Muscle of leg (tissue), 11 donors: ENCODE results near the gene TBX21. TPM values are rescaled to one million over a fixed set of nuclear protein-coding genes. Genes with fewer than 3 reads are reported as not detected.

Experiments
- DNase-seq: peaks from one replicate; pipeline ENCODE4 v3.0.0; 2013
- H3K27ac ChIP-seq: one replicate; pipeline ENCODE4 v1.5.1; 2013; ENCODE audit warnings: mild to moderate bottlenecking, low read length, control low read depth
- H3K27me3 ChIP-seq: one replicate; pipeline ENCODE4 v1.6.1; 2013; ENCODE audit warnings: low read length; ENCODE audit not compliant: control insufficient read depth, insufficient read depth
- H3K36me3 ChIP-seq: one replicate; pipeline ENCODE4 v1.6.1; 2013; ENCODE audit warnings: low read length; ENCODE audit not compliant: control insufficient read depth, insufficient read depth
- H3K4me1 ChIP-seq: one replicate; pipeline ENCODE4 v1.6.1; 2013; ENCODE audit warnings: low read length; ENCODE audit not compliant: control insufficient read depth, insufficient read depth
- H3K4me3 ChIP-seq: one replicate; pipeline ENCODE4 v1.5.1; 2013; ENCODE audit warnings: low read length, control low read depth
- H3K9me3 ChIP-seq: replicated peaks from 2 replicates; pipeline ENCODE4 v1.6.1; 2013; ENCODE audit warnings: low read depth, low read length; ENCODE audit not compliant: control insufficient read depth
- WGBS: methylation state at CpG from one replicate; pipeline ENCODE4 v1.1.5; 2013; ENCODE audit warnings: missing lambda C conversion rate; ENCODE audit not compliant: insufficient coverage; 5-methylcytosine and 5-hydroxymethylcytosine counted together
- polyA plus RNA-seq, 8 donors: library from polyadenylated mRNA; unstranded; fragments of 120-200 nt; gene quantifications; one replicate each; pipeline versions ENCODE4 v1.2.1 to v1.2.3, GENCODE V29; 2013; ENCODE audit warnings: inconsistent platforms in 1 of 8, low replicate concordance in 1 of 8; ENCODE audit not compliant: insufficient read length in 8 of 8, insufficient read depth in 1 of 8
- total RNA-seq: library from RNA; stranded (reverse); fragments of 120-200 nt; gene quantifications from one replicate; pipeline ENCODE4 v1.2.4, GENCODE V29; 2013

The TBX21 gene
- total and polyA plus RNA-seq, 9 donors: 0.09 to 0.34 (median 0.17) TPM

DNA sequence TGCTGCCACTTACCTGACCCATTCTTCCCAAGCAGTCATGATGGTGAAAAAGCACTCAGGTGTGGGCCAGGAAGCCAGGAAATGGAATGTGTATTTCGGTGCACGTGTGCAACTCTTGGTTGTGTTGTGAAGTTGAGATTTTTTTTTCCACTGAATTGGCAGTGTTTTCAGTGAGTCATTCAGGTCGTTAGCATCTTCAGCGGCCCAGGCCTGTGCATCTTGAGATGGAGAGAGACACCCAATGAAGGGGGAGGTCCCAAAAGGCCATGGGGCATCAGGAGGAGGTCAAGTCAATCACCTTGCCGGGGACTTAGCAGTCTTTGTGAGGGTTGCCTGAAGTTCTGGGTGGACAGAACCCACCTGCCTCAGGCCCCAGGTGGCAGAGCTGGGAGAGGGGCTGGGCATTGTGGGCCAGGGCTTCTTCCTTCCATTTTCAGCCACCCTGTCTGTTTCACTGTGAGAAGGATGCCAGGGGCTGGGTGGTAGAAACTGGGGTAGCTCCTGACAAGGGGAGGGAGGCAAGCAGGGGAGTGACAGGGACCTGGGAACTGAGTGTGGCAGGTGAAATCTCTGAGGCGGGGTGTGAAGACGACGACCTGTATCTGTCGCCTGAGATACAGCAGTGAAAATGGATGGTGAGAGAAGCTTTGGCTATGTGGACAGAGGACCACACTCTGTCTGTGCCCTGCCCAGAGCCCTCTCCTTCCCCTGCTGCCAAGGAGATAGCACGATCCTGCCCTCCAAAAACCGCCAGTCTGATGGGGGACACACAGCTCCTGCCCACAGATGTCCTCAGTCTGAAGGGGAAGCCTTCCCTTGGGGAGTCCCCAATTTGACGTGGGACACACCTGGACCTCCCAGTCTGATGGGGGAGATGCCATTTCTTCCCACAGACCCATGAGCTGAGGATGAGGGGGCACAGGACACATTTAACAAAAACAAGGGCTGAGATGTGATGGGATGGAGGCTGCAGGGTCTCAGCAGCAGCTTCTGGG lies 27.2 kb upstream of the TBX21 start:
- Histone ChIP-seq H3K27ac (no peak overlapping the region), H3K36me3 (peaks cover 42% of the 10 kb centered on the region), H3K4me3 (no peak overlapping the region), H3K27me3 (no peaks in the 10 kb centered on the region), H3K4me1 (peaks cover 53% of the 10 kb centered on the region), H3K9me3 (no peaks in the 10 kb centered on the region)
- WGBS: 75% methylated on average over 8 of the region's 12 CpGs
- no peak for DNase-seq

DNA sequence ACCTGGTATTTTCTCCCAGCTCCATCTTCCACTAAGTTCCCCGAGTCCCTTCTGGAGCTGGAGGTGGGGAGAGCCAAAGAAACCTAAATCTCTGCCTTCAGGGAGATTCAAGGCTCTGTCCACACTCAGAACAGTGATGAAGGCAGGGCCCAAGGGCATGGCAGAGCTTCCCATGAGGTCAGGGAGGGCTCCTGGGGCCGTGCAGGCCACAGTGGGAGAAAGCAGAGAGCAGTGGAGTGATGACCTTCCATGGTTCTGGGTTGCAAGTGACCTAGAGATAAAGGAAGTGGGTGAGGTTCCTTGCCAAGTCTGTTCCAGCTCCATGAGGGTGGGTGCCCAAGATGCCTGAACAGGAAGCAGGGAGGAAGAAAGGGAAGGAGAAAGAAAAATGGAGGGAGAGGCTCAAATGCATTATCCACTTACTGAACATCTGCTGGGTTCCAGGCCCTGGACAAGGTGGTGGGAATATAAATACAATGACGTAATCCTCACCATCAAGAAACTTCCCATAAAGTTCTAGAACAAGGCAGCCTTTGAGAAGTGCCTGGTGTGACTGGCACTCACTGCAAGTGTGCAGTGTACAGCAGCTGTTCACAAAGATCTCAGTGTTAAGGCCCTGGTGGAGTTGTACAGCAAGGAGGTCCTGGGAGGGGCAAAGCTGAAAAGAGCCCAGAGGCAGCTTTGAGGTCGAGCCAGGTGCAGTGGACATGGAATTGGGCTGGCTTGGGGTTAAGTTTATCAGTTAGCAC lies 25.8 kb upstream of the TBX21 start:
- WGBS: 14% methylated on average over 1 of the region's 4 CpGs
- DNase-seq: peak; percentile 68
- Histone ChIP-seq H3K36me3 (peaks cover 39% of the 10 kb centered on the region), H3K4me3 (no peak overlapping the region), H3K27me3 (no peaks in the 10 kb centered on the region), H3K4me1 (peaks cover 46% of the 10 kb centered on the region), H3K27ac (peak overlapping the region; percentile 76), H3K9me3 (no peaks in the 10 kb centered on the region)

DNA sequence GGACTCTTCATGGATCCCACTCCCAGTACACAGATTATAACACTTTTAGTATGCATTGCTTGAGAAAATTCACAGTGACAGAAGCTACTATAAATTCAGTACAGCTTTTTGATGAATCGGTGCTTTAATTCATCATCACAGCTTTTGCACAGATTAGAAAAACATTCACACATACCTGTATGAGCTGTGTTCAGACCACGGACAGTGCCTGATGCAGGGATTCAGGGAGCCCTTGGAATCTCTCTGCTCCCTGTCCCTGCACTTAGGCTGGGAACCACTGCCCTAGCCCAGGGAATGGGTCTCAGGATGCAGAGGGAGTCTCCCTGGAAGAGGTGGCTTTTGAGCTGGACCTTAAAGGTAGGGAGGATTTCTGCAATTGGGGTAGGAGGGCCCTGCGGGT lies 25.2 kb upstream of the TBX21 start:
- DNase-seq: no peak
- Histone ChIP-seq H3K4me1 (peaks cover 46% of the 10 kb centered on the region), H3K9me3 (no peaks in the 10 kb centered on the region), H3K36me3 (peaks cover 39% of the 10 kb centered on the region), H3K27me3 (no peaks in the 10 kb centered on the region), H3K4me3 (no peak overlapping the region), H3K27ac (peak overlapping the region; percentile 67)
- WGBS: 70% methylated on average over 2 of the region's 3 CpGs

DNA sequence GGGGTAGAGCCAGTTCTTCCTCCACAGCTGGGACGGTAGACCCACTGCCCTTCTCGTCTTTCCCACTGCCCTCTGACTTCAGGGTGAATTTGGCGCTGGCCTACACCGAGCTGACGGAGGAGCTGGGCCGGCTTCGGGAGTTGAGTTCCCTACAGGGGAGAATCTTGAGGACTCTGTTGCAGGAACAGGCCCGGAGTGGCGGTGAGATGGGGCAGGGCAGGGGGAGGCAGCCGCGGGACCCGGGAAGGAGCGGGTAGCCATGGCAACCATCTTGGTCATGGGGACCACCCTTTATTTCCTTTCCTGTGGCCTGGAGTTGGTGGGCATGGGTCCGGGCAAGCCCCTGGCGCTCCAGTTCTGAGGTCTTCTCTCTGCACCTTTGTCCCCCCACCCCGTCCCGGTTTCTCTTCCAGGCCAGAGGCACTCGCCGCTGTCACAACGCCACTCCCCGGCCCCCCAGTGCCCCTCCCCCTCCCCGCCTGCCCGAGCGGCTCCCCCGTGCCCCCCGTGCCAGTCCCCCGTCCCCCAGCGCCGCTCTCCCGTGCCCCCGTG lies 24.6 kb upstream of the TBX21 start:
- H3K9me3 ChIP-seq: no peaks in the 10 kb centered on the region
- H3K27ac ChIP-seq: peak overlapping the region; percentile 47
- no peak for DNase-seq
- peaks cover 5% of the 10 kb centered on the region for H3K27me3 ChIP-seq
- peaks cover 48% of the 10 kb centered on the region for H3K4me1 ChIP-seq
- H3K4me3 ChIP-seq: peak overlapping the region; percentile 22
- 40% methylated on average over 17 of the region's 31 CpGs for WGBS
- H3K36me3 ChIP-seq: peaks cover 37% of the 10 kb centered on the region

DNA sequence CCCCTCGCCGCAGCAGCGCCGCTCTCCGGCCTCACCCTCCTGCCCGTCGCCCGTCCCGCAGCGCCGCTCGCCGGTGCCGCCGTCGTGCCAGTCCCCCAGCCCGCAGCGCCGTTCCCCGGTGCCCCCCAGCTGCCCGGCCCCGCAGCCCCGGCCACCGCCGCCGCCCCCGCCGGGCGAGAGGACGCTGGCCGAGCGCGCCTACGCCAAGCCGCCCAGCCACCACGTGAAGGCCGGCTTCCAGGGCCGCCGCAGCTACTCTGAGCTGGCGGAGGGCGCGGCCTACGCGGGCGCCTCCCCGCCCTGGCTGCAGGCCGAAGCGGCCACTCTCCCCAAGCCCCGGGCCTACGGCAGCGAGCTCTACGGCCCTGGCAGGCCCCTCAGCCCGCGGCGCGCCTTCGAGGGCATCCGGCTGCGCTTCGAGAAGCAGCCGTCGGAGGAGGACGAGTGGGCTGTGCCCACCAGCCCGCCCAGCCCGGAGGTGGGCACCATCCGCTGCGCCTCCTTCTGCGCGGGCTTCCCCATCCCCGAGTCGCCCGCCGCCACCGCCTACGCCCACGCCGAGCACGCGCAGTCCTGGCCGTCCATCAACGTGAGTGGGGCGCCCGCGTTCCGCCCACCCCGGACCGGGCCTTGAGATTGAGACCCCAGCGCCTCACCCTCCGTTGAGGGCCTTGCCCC lies 24.0 kb upstream of the TBX21 start:
- Histone ChIP-seq H3K27ac (no peak overlapping the region), H3K4me3 (no peak overlapping the region), H3K36me3 (peaks cover 31% of the 10 kb centered on the region), H3K27me3 (peaks cover 9% of the 10 kb centered on the region), H3K4me1 (peaks cover 48% of the 10 kb centered on the region), H3K9me3 (no peaks in the 10 kb centered on the region)
- 44% methylated on average over 89 of the region's 89 CpGs for WGBS
- DNase-seq: peak; percentile 60

DNA sequence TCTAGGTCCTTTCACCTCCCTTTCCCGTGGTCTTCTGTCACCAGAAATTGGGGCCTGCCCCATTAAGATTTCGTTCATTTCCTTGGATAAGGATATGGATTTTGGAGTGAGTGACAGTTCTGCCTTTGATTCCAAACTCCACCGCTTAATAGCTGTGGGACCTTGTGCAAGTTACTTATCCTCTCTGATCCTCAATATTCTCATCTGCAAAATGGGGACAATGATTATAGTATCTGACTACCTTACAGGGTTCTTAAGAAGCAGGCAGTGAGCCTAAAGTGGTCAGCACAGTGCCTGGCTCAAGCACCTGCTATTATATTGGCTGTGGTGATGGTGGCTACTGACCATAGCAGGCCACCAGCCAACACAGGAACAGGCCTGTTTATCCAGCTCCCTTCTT lies 23.4 kb upstream of the TBX21 start:
- H3K4me3 ChIP-seq: no peak overlapping the region
- WGBS: 100% methylated on average over 1 of the region's 3 CpGs
- DNase-seq: no peak

DNA sequence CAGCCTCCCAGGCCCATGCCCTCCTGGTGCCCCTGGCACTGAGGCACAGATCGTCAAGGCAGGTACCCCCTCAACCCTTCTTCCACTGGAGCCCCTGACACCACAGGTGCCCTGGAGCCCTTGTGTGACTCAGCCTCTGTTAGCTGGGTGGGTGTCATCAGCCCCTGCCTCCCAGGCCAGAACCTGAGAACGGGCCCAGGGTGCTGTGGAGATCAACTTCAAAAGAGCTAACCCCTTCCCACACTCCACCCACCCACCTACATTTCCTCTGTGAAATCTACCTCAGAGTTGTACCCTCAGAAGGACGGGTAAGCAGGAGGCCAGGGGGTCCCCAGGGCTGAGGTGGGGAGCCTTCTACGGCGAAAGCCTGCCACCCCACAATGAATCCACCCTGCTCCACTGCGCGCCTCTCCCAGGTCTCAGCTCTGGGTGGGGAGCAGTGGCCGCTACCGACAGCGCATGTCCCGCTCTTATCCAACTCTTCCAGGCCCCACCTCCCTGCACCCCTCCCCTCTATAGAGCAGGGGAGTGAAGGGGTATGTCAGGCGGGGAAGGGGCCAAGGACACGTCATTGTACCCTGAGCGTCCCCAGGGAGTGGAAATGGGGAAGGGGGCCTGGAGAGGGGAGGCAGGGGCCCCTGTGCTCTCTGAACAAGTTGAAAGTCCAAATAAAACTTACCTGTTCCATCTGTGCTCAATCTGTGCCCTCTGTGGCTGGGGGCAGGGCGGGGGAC lies 21.5 kb upstream of the TBX21 start:
- no peak for DNase-seq
- Histone ChIP-seq H3K9me3 (no peaks in the 10 kb centered on the region), H3K27ac (no peak overlapping the region), H3K27me3 (peaks cover 16% of the 10 kb centered on the region), H3K36me3 (peaks cover 20% of the 10 kb centered on the region), H3K4me1 (peaks cover 23% of the 10 kb centered on the region), H3K4me3 (no peak overlapping the region)
- 66% methylated on average over 5 of the region's 15 CpGs for WGBS

More for the DNA sequence above, 23.4 kb upstream of the TBX21 start:
- no peaks in the 10 kb centered on the region for H3K9me3 ChIP-seq
- H3K27ac ChIP-seq: no peak overlapping the region
- H3K27me3 ChIP-seq: peaks cover 14% of the 10 kb centered on the region
- peaks cover 42% of the 10 kb centered on the region for H3K4me1 ChIP-seq
- H3K36me3 ChIP-seq: peaks cover 27% of the 10 kb centered on the region

DNA sequence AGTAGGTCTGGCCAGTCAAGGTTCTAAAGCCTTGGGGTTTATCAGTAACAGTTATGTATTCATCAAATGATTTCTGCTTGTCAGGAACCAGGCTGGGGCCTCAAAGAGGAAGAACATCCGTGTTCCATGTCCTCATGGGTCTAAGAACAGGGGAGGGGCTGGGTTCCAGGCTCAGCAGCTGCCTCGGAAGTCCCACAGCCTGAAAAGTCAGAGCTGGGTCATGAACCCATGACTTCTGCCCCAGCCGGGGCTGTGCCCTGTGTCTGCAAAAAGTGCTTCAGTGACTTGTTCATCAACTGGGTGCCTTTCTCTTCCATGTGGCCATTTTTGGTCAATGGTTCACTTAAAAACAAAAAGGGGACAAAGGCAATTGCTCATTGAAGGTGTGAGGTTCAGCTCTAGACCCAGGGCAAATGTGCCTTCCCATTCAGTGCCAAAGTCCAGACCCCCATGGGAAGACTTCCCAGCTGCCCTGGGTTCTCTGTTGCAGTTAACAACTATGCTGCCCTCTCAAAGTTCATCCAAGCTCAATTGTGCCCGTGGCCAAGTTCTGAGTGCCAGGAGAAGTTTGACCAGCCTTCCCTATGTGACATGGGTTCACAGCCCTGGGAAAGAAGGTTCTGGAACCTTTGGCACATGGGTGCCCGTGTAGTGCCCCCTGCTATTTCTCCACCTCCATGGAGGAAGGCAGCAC lies 20.6 kb upstream of the TBX21 start:
- H3K27me3 ChIP-seq: peaks cover 20% of the 10 kb centered on the region
- no peak for DNase-seq
- 40% methylated on average over 4 of the region's 5 CpGs for WGBS
- H3K27ac ChIP-seq: no peak overlapping the region
- no peak overlapping the region for H3K4me3 ChIP-seq
- no peaks in the 10 kb centered on the region for H3K9me3 ChIP-seq
- peaks cover 13% of the 10 kb centered on the region for H3K4me1 ChIP-seq
- peaks cover 20% of the 10 kb centered on the region for H3K36me3 ChIP-seq
